GM12891 (cell line): Measurements from ENCODE around the gene ATP13A3.

Source experiments
- POLR2A ChIP-seq: IDR thresholded peaks from 2 replicates; pipeline ENCODE4 v1.6.1; 2011; ENCODE audit warnings: low read depth, low read length, control low read depth
- POLR2AphosphoS5 ChIP-seq: IDR thresholded peaks from 2 replicates; pipeline ENCODE4 v1.6.1; 2011; ENCODE audit warnings: low read depth, low read length, control low read depth
- TAF1 ChIP-seq: IDR thresholded peaks from 2 replicates; pipeline ENCODE4 v1.6.1; 2011; ENCODE audit warnings: low read depth, low read length, control low read depth

GRCh38 chr3:194449913-194450312, 36.9 kb downstream of the ATP13A3 start:
- TF ChIP-seq POLR2A = no peak
- TF ChIP-seq POLR2AphosphoS5 = no peak
- TF ChIP-seq TAF1 = no peak
